ENCODE measurements around the gene PCNT.

The PCNT gene, protein sequence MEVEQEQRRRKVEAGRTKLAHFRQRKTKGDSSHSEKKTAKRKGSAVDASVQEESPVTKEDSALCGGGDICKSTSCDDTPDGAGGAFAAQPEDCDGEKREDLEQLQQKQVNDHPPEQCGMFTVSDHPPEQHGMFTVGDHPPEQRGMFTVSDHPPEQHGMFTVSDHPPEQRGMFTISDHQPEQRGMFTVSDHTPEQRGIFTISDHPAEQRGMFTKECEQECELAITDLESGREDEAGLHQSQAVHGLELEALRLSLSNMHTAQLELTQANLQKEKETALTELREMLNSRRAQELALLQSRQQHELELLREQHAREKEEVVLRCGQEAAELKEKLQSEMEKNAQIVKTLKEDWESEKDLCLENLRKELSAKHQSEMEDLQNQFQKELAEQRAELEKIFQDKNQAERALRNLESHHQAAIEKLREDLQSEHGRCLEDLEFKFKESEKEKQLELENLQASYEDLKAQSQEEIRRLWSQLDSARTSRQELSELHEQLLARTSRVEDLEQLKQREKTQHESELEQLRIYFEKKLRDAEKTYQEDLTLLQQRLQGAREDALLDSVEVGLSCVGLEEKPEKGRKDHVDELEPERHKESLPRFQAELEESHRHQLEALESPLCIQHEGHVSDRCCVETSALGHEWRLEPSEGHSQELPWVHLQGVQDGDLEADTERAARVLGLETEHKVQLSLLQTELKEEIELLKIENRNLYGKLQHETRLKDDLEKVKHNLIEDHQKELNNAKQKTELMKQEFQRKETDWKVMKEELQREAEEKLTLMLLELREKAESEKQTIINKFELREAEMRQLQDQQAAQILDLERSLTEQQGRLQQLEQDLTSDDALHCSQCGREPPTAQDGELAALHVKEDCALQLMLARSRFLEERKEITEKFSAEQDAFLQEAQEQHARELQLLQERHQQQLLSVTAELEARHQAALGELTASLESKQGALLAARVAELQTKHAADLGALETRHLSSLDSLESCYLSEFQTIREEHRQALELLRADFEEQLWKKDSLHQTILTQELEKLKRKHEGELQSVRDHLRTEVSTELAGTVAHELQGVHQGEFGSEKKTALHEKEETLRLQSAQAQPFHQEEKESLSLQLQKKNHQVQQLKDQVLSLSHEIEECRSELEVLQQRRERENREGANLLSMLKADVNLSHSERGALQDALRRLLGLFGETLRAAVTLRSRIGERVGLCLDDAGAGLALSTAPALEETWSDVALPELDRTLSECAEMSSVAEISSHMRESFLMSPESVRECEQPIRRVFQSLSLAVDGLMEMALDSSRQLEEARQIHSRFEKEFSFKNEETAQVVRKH (N-terminal part only)

DNA sequence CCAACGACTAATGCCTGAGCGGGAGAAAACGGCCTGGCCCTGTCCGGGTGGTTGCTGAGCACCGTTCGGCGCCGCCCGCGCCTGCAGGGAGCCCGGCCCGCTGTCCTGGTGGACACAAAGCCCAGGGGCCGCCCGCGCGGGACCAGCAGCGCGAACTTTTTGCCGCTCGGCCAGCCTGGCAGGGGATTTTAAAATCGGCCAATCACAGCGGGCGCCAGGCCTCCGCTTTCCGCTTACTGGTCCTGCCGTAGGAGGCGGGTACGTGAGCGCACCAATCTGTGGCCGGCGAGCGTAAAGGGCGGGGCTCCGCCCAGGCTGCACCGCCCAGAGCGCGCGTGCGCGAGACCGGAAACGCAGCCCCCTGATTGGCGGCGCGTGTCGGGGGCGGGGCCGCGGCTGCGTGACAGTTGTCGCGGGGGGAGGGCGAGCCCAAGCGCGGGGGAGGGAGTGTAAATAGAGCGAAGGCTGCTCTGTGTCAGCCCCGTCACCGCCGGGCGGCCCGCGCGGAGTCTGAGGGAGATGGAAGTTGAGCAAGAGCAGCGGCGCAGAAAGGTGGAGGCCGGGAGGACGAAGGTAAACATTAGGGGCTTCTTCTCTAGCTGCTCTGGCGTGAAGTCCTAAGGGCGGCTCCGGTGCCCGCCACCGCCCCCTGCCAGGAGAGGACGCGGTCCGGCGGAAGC, at the start of gene PCNT, which contains the start of gene C21orf58:
PCNT (plus strand) TSS at position 447 of the 680 bp plus-strand sequence; CDS start at position 520, 73 bp downstream.
C21orf58 (minus strand) TSS at position 161 of the 680 bp plus-strand sequence. CDS start 1,132 bp downstream, outside the sequence.
- DNase-seq (ENCODE audit: low spot score) = peak; percentile 98

DNA sequence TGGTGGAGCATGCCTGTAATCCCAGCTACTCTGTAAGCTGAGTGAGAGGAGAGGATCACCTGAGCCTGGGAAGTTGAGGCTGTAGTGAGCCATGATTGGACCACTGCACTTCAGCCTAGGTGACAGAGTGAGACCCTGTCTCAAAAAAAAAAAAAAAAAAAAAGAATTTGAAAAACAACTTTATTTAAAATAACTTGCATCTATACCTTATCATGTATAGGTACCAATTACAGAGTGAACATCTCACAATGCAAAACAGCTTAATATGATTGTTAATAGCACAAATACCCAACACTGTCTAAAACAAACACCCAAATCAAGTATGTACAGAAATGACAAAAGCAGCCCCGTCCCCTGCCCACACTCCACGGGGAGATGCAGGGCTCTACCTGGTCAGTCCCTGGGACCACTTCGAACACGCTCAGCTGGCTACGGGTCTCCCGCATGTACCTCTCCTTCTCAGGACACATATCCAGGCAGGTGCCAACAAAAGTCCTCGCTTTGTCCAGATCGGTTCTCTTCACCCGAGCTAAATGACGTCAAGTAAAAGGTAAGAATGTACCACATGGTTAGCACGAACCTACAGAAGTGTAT, 49.1 kb upstream of the PCNT start:
- no peak for DNase-seq (ENCODE audit: low spot score)

DNA sequence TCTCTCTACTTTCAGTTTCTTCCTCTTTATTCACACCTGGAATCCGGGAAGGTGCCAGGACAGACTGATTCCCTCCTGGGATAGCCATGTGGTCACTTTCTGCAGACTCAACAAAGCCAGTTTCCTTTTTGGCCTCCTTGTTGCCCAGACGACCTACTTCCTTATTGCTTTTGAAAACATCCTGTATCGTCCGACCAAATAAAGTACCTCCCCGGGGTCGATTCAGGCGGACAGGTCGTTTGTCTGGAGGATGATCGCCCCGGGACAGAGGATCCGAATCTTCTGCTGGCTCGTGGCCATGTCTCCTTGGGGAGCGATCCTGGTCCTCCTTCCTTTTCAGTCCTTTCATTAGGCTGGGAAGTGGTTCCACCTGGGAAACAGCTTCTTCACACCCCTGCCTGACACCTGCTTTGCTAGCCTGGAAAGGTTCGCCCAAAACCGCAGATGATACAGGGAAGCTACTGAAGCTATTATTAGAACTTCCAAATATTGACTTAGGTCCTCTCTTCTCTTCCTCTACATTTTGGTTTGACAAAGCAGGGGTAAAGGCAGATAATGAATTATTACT, 39.8 kb upstream of the PCNT start:
- no peak for DNase-seq (ENCODE audit: low spot score)

DNA sequence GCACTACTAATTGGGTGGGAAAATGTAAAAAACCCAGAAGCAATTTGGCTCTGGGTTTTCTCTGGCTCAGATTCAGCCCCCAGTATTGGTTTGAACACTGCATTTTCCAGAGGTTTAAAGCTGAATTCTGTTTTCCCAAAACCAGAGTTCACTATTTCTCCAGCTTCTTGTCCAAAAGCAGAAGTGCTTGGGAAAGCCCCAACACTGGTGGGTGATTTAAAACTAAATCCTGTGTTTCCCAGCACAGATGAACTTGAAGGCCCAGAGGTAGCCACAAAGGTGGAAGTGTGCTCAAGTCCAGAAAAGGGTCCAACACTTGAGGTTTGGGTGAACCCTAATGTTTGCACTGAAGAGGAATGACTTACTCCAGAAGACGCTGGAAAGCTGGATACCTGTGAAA, 39.2 kb upstream of the PCNT start:
- no peak for DNase-seq (ENCODE audit: low spot score)

DNA sequence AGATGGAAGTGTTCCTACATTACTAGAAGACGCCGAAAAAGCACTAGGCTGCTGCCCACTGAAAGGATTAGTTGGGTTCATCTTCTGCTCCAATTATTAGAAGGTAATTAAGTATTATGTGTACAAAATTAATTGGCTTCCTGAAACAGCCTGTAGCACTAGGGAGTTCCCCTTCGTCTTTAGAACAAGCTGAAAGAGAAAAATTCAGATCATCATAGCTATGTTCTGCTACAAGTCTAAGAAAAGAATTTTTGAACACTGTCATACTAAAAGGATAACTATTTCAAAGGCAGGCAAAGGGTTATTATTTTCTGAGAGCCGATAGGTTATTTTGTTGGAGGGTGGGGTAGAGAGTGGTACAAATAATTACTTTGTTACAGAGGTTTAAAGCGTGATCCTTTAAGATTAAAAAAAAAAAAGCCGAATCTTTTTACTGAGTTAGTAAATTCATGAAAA, 38.7 kb upstream of the PCNT start, which contains the start of gene MCM3AP:
MCM3AP (minus strand) TSS at position 406 of the 456 bp plus-strand sequence; CDS start at position 81, 325 bp downstream.
- no peak for DNase-seq (ENCODE audit: low spot score)

DNA sequence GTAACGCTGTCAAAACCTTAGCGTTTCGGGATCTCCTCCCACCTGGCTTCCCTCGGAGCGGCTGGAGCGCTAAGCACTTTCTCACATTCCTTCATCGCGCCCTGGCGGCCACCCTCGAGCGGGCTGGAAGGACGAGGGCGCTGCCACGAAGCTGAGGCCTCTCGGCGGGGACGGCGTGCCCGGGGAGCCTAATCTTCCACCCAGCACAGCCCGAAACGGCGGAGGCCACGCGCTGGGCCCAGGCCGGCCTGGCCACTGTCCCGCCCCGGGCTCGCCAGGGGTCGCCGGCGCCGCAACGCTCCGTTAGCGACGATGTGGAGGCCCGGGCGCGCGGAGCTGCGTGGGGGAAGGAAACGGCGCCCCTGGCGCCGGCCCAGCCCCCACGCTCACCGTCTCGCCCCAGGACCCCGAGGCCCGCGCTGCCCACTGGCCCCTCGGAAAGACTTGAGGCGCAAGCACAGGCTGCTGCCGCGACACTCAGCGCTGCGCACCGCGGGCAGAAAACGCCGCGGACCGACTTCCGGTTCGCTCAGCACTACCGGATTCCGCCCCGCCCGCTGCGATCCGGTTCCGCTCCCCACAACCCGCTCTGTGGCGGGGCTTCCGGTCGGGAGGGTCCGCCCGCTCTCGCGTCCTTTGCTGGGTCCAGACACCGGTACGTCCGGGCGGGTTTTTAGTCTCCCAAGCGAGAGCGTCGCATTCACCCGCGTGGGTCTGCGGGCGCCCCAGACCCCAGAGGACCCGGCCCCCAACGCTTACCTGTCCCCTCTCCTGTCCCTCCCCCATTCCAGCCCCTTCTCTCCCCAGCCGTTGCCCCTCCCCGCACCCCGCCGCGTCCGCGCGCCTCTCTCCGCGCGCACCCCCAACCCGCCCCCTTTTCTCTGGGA, 38.0 kb upstream of the PCNT start, which contains the start of gene YBEY:
YBEY (plus strand) TSS at position 582 of the 887 bp plus-strand sequence. CDS start 572 bp downstream, outside the sequence.
- DNase-seq (ENCODE audit: low spot score) = peak; percentile 93

DNA sequence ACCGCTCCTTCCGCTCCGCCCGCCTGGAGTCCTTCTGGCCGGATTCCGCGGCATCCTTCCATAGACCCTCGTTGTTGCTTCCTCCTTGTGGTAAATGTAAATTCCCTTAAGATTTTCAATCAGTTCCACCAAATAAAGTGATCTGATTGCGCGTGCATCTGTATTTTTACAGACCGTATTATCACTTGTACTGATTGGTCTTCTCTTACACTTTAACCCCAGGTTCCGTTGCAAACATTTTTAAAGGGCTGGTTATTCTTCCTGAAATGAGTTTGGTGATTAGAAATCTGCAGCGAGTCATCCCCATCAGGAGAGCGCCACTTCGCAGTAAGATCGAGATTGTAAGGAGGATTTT, 37.3 kb upstream of the PCNT start:
- DNase-seq (ENCODE audit: low spot score) = no peak

DNA sequence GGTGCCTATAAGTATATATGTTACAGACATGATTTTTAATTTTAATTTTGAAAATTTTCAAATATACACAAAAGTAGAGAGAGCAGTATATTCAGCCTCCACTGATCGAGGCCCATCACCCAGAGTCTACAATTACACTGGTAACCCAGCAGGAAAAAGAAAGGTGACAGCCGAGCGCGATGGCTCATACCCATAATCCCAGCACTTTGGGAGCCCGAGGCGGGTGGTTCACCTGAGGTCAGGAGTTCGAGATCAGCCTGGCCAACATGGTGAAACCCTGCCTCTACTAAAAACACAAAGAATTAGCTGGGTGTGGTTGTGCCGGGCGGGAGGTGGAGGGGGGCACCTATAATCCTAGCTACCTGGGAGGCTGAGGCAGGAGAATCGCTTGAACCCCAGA, 36.4 kb upstream of the PCNT start:
- no peak for DNase-seq (ENCODE audit: low spot score)

DNA sequence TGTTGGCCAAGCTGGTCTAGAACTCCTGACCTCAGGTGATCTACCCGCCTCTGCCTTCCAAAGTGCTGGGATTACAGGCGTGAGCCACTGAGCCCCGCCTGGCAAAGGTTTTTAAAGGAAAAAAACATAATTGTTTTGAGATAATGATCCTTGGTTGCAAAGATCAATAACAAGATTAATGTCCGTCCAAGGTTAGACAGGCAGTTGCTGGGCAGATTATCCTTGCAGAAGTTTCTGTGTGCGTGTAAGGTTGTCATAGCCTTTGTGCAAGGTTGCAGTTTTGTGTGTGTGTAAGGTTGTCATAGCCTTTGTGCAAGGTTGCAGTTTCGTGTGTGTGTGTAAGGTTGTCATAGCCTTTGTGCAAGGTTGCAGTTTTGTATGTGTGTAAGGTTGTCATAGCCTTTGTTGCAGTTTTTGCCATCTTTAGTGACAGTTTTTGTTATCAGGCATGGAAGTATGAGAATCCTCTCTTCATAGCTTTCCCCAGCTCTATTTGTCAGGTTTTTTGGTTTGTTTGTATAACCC, 34.2 kb upstream of the PCNT start:
- DNase-seq (ENCODE audit: low spot score) = no peak

DNA sequence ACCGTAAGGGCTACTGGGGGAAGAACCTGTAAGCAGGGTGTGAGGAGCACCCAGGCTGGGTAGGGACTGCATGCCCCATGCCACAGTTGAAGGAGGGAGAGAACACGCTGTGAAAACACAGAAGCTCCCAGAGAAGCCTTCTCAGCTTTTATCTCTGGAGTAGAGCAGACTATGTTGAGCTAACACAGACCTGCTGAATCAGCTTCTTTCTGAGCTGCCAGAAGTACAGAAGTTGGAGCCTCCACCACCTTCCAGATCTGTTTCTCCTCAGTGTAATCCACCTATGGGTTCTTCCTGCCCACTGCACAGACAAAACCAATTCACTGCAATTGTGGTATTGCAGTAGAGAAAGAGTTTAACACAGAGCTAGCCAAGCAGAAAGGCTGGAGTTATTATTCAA, 32.4 kb upstream of the PCNT start:
- DNase-seq (ENCODE audit: low spot score) = no peak

DNA sequence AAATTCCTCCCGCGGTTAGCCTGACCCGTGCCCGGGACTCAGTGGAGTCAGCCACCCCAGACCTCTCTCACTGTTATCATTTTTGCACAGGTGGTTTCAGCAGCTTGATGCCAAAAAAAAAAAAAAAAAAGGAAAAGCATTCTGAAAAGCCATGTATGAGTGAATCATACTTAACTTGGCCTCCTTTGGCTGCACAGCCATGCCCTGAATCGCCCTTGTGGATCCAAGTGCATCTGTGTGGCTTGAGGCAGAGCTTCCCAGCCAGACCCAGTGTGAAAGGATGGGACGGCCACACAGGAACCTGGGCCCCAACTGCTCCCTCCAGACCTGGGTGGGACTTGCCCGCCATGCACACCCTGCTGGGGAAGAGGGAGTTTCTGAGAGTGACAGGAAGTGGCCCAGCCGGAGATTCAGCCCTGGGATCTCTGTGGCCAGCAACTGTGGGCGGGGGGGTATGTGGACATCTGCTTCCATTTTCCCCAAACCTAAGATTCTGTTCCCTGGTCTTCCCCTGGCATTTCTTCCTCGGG, 29.2 kb upstream of the PCNT start:
- DNase-seq (ENCODE audit: low spot score) = peak; percentile 36

DNA sequence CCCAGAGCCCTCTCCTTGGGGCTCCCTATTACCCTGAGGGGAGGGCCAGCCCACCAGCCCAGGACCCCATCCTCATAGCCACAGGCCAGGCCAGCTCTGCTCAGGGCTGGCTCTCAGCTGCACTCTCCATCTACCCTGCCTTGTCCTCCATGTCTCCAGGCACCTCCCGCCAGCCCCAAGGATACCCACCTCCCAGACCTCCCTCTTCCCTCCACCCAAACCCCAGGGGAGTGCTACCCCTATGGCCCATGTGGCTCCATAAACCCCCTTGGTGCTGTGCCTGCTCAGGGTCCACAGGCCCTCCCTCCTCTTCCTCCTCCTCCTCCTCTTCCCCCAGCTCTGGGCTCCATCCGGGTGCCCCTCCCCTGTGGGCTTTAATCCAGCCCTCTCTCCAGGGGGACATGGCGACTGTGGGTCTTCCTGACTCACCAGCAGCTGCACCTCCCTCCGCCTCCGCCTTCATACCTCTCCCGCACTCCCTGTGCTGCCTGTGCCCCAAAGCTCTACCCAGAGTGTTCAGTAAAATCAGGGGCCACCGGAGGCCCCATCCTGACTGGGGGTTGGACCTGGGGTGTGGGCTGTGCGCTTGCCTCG, 28.7 kb upstream of the PCNT start:
- DNase-seq (ENCODE audit: low spot score) = peak; percentile 51

DNA sequence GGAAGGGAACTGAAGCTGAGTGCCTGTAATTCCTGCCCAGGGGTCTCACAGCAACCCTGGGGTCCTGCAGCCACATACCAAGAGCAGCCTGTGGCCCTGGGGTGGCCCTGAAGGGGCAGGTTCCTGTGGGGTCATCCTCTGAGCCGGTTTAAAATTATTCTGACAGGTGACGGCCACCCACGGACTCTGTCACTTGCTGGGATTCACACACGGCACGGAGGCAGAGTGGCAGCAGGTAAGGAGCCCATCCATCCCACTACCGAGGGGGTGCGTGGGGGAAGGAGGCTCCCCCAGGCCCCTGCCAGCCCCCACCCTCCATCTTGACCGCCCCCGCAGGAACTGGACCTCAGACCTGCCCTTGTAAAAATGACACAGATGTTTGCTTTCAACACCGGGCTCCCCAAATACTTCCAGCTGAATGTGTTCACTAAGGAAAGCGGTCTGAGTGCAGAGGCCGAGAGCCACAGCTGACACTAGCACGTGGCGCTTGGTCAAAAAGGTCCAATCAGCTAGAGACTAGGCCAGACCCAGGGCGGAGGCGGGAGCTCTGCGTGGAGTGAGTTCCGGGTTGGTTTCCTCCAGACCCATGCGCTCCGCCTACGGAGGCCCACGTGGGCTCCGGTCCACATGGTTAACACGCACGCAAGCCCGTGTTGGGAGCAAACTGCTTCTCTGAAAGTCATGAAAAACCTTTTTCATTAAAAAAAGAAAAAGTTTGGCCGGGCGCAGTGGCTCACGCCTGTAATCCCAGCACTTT, 27.8 kb upstream of the PCNT start:
- peak; percentile 57 for DNase-seq (ENCODE audit: low spot score)

DNA sequence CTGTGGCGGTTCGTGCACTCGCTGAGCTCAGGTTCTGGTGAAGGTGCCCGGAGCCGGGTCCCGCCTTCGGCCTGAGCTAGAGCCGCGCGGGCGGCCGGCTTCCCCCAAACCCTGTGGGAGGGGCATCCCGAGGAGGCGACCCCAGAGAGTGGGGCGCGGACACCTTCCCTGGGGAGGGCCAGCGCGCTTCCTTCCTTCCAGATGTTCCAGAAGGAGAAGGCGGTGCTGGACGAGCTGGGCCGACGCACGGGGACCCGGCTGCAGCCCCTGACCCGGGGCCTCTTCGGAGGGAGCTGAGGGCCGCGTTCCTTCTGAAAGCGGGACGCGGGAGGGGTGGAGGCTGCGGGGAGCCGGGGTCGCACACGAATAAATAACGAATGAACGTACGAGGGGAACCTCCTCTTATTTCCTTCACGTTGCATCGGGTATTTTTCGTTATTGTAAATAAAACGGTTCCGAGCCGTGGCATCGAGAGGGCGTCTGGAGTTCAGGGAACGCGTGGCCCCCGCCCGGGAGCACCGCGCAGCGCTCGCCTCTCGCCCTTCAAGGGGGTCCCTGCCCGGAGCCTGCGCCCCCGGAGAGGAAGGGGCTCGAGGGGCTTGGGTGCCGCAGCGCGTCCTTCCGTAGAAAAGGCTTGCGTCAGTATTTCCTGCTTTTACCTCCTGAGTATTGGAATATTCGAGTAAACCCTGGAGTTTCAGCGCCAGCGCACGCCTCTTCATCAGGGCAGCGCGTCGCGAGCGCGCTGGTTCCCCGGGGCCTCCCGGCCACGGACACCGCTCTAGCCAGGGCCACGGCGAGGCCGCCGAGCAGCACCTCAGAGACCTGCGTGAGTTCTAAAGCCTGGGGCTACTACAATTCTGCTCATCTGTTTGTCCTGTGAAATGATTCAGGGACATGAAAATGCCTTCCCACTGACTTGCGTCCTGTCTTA, 26.4 kb upstream of the PCNT start:
- no peak for DNase-seq (ENCODE audit: low spot score)

DNA sequence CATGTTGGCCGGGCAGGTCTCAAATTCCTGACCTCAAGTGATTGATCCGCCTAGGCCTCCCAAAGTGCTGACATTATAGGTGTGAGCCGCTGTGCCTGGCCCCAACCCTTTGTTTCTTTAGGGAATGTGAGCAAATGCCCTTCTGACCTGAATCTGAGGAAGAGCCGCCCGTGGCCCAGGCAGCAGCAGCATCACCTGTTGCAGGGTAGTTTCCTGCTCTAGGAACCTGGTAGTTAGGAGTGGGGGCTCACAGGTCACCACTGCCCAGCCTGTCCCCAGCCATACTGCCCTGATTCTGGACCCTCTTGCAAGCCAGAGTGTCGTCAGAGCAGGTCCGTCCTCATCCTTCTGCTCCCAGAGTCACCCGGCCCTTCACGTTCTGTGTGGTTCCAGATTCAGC, 24.8 kb upstream of the PCNT start:
- no peak for DNase-seq (ENCODE audit: low spot score)

DNA sequence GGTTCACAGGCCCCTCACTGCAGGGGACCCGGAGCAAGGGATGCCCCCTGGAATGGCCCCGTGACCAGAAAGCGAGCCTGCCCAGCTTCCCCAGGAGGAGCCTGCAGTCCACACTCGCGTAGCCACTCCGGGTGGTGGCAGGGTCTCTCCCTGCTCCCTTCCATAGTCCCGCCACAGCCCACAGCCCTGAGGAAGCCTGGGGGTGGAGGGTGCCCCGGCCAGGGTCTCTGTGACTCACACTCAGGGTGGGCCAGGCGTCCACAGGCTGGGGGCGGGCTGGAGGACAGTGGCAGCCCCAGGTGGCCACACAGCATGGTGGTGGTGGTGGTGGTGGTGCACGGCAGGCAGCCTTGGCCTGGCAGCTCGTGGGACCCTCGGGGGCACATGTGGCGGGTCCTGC, 22.2 kb upstream of the PCNT start:
- no peak for DNase-seq (ENCODE audit: low spot score)

DNA sequence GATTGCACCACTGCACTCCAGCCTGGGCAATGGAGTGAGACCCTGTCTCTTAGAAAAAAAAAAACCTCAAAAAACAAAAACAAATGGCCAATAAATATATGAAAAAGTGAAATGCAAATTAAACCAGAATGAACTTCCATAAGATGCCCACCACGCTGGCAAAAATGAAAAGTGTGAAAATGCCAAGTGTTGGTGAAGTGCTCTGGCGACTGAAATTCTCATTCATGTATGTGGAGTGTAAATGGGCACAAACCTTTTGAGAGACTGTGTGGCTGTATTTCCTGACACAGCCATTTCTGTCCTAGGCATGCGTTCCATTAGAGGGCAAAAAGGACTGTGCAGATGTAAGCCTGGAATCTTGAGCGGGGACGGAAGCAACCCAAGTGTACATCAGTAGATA, 19.5 kb upstream of the PCNT start:
- no peak for DNase-seq (ENCODE audit: low spot score)
